Peyer's patch (tissue), 4 donors: ENCODE data around the gene CPNE8. TPM values are rescaled to one million over a fixed set of nuclear protein-coding genes. Genes with fewer than 3 reads are reported as not detected.

Experiments used
- DNase-seq, 3 donors: peaks; one replicate each; pipeline ENCODE4 v3.0.0-alpha.2; 2017 to 2019
- H3K27ac ChIP-seq, 4 donors: fragments of 200-600 bp; sonication (generic); one replicate each; pipeline ENCODE4 v1.5.1; 2016 to 2019
- H3K27me3 ChIP-seq, 2 donors: fragments of 200-600 bp; sonication (generic); one replicate each; pipeline ENCODE4 v1.5.1; 2019
- H3K36me3 ChIP-seq, 3 donors: fragments of 200-600 bp; sonication (generic); one replicate each; pipeline ENCODE4 v1.5.1; 2016 to 2019
- H3K4me1 ChIP-seq, 4 donors: fragments of 200-600 bp; sonication (generic); one replicate each; pipeline ENCODE4 v1.5.1; 2016 to 2019
- H3K4me3 ChIP-seq, 4 donors: fragments of 200-600 bp; sonication (generic); 1 replicate in 3 of 4; 2 replicates in 1 of 4; pipeline ENCODE4 v1.5.1; 2016 to 2019; ENCODE audit warnings: mild to moderate bottlenecking in 1 of 4
- H3K9me3 ChIP-seq, 4 donors: fragments of 200-600 bp; sonication (generic); one replicate each; pipeline ENCODE4 v1.5.1; 2016 to 2019; ENCODE audit warnings: mild to moderate bottlenecking in 1 of 4
- CTCF ChIP-seq, 6 experiments: fragments of 450-650 bp in 4 of 6; fragments of 200-600 bp in 2 of 6; sonication (generic) in 1 of 6; IDR thresholded peaks; one replicate each; pipeline ENCODE4 v1.5.1; 2017 to 2019; ENCODE audit warnings: antibody characterized with exemption in 6 of 6, mild to moderate bottlenecking in 3 of 6, moderate library complexity in 1 of 6
- POLR2A ChIP-seq, 2 donors: fragments of 450-650 bp; IDR thresholded peaks; one replicate each; pipeline ENCODE4 v1.5.1; 2017; ENCODE audit warnings: antibody characterized with exemption in 2 of 2, mild to moderate bottlenecking in 2 of 2, moderate library complexity in 2 of 2
- total RNA-seq, 4 donors: library from RNA; depleted of rRNA; stranded (reverse); fragments of >200 nt; gene quantifications; one replicate each; pipeline ENCODE4 v1.1.0, GENCODE V29; 2016

Gene CPNE8
- total RNA-seq, 4 donors from 2014 or later: 4.4 to 23.1 (median 8.0) TPM

- Histone ChIP-seq H3K4me1 (no peaks in the 10 kb centered on the region), H3K27me3 (no peaks in the 10 kb centered on the region), H3K36me3 (no peaks in the 10 kb centered on the region), H3K9me3 (no peaks in the 10 kb centered on the region), H3K27ac (no peak overlapping the region), H3K4me3 (no peak overlapping the region)
- DNase-seq: no peak
- no peak for TF ChIP-seq POLR2A (IDR thresholded peaks at IDR 0.05)
- TF ChIP-seq CTCF (IDR thresholded peaks at IDR 0.05): no peak
Measured at GRCh38 chr12:38653650-38654049, 251.7 kb downstream of the CPNE8 start.

GRCh38 chr12:38648813-38649212 lies 256.6 kb downstream of the CPNE8 start:
- Histone ChIP-seq H3K9me3 (no peaks in the 10 kb centered on the region), H3K27ac (no peak overlapping the region), H3K4me1 (no peaks in the 10 kb centered on the region), H3K4me3 (no peak overlapping the region), H3K27me3 (no peaks in the 10 kb centered on the region), H3K36me3 (no peaks in the 10 kb centered on the region)
- DNase-seq: no peak
- TF ChIP-seq POLR2A (IDR thresholded peaks at IDR 0.05) (no peak), CTCF (IDR thresholded peaks at IDR 0.05) (no peak)

- Histone ChIP-seq H3K36me3 (no peaks in the 10 kb centered on the region), H3K27ac (no peak overlapping the region), H3K4me1 (no peaks in the 10 kb centered on the region), H3K9me3 (no peaks in the 10 kb centered on the region), H3K4me3 (no peak overlapping the region), H3K27me3 (no peaks in the 10 kb centered on the region)
- TF ChIP-seq POLR2A (IDR thresholded peaks at IDR 0.05) (no peak), CTCF (IDR thresholded peaks at IDR 0.05) (no peak)
- DNase-seq: no peak
Measured at GRCh38 chr12:38646146-38646545, 259.2 kb downstream of the CPNE8 start.

- Histone ChIP-seq H3K4me1 (no peaks in the 10 kb centered on the region), H3K9me3 (no peaks in the 10 kb centered on the region), H3K27ac (no peak overlapping the region), H3K36me3 (no peaks in the 10 kb centered on the region), H3K27me3 (no peaks in the 10 kb centered on the region), H3K4me3 (no peak overlapping the region)
- DNase-seq: no peak
- TF ChIP-seq POLR2A (IDR thresholded peaks at IDR 0.05) (no peak), CTCF (IDR thresholded peaks at IDR 0.05) (no peak)
Measured at GRCh38 chr12:38639625-38640024, 265.8 kb downstream of the CPNE8 start.

- H3K27me3 ChIP-seq: no peaks in the 10 kb centered on the region
- no peaks in the 10 kb centered on the region for H3K36me3 ChIP-seq
- DNase-seq: no peak
- TF ChIP-seq CTCF (IDR thresholded peaks at IDR 0.05) (no peak), POLR2A (IDR thresholded peaks at IDR 0.05) (no peak)
- H3K27ac ChIP-seq: no peak overlapping the region
- no peaks in the 10 kb centered on the region for H3K9me3 ChIP-seq
- H3K4me1 ChIP-seq: no peaks in the 10 kb centered on the region
- no peak overlapping the region for H3K4me3 ChIP-seq
Measured at GRCh38 chr12:38638401-38638800, 267.0 kb downstream of the CPNE8 start.

- Histone ChIP-seq H3K4me3 (no peak overlapping the region), H3K4me1 (no peaks in the 10 kb centered on the region), H3K27ac (no peak overlapping the region), H3K36me3 (no peaks in the 10 kb centered on the region), H3K9me3 (no peaks in the 10 kb centered on the region), H3K27me3 (no peaks in the 10 kb centered on the region)
- no peak for DNase-seq
- TF ChIP-seq CTCF (IDR thresholded peaks at IDR 0.05) (no peak), POLR2A (IDR thresholded peaks at IDR 0.05) (no peak)
Measured at GRCh38 chr12:38633511-38633910, 271.9 kb downstream of the CPNE8 start.
